Astrocyte of the hippocampus (primary cell): ENCODE results near the gene RGS6.

Experiments
- DNase-seq: peaks from one replicate; pipeline ENCODE4 v3.0.0; 2011; ENCODE audit warnings: low read depth, low spot score

Gene RGS6

DNA sequence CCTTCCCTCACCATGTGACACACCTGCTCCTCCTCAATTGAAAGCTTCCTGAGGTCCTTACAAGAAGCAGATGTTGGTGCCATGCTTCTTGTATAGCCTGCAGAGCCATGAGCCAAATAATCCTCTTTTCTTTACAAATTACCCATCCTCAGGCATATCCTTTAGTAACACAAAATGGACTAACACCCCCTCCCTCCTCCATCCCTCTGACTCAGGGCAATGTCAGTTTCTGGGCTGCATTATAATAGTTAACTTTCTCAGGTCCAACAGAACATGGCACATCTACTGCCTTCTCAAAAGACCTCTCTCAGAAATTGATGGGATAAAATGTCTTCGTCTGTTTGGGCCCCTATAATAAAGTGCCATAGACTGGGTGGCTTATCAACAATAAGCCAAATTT lies 674.6 kb downstream of the RGS6 start:
- no peak for DNase-seq

GRCh38 chr14:72607386-72608130 lies 675.3 kb downstream of the RGS6 start:
- peak; percentile 57 for DNase-seq

DNA sequence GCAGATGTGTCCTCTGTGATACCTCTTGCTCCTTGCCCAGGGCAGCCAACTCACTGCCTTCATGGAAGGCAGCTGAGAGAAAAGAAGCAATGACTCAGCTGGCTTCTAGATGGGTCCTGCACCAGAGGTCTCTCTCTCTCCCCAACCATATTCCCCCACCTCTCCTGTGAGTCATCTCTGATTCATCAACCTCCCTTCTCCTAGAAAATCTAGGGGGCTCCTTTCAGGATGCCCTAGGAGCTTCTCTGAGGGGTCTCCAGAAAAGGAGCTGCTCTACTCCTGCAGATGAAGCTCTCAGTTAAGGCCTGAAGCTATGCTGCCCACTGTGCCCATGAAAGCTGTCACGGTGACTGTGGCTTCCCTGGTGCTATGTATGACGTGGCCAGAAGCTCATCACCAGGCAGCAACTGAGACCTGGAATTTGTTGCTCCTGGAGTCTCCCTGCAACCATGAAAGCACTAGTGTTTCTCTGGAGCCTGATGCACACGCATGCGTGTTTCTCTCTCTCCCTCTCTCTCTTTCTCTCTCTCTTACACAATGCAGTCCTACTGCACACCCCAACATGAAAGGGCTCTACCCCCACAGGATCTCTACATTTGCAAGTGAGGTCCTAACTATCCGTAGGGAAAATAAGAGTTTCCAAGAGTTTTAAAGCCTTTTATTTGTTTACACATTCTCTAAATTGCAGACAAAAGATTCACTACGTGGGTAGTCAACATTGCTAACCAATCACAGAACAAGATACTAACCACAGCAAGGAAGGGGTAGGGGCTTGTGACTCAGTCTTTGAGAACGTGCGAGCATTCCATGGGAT lies 676.4 kb downstream of the RGS6 start:
- peak; percentile 92 for DNase-seq

- DNase-seq = no peak
These were observed 677.1 kb downstream of the RGS6 start for GRCh38 chr14:72609205-72609916.

DNA sequence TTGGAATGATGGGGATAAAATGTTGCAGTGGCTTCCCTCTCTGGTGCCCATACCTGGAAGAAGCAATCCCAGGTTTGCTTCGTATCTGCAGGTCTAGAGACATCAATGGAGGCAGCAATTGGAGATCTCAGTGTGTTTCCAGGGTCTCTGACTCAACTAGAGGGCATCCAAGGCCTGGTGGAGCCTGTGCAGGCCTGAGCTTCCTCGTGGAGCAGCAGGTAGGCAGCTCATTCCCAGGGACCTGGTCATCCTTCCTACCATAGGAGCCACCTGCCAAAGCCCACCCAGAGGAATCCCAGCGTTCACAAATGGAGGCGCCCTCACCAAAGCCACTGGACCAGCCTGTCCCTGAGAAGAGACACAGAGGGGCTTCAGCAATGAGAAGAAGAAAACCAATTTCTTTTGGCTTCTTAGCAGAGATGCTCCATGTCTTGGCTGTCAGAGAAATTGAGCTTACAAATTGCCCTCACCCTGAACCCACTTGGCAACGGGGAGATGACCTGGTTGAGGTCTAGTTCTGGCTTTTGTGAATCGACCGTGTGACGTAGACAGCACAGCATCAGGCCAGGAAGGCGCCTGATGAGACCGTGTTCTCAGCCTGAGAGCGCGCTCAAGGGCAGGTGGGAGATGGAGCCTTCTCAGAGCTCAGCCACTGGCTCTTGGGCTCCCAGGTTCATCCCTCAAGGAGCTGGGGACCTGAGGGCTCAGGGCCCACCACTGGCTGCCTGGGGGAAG lies 678.0 kb downstream of the RGS6 start:
- no peak for DNase-seq

DNA sequence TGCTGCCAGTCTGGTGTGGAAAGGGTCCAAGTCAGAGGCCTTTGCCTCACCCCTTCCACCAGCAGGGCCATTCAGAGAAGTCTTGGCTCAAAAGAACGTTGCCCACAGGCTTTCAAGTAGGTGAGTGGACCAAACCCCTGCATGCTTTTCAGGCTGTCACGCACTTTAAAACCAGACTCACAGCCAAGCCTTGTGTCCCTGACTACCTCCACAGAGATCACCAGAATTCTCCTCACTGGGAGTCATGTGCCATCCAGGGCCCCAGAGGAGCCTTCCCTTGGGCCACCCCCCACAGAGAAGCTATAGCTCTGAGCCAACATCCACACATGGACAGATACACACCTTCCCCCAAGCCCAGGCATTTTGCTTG lies 678.6 kb downstream of the RGS6 start:
- peak; percentile 70 for DNase-seq

DNA sequence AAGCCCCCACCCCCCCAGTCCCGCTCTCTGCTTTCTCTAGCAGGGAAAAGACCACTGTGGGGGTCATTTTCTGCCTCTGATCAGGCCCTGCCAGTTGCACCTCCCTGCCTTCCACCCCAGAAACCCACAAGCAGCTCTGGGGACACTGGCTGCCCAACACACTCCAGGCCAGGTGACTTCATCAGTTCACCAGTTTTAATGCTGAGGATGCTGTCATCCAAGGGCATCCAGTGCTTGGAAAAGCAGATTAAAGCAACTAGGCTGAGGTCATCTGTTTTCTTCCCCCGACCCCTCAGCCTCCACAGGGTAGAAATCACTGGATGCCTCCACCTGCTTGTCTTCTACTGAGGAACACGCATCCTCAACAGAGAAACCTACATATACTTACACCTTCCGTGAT lies 679.3 kb downstream of the RGS6 start:
- no peak for DNase-seq

GRCh38 chr14:72612041-72612440 lies 679.8 kb downstream of the RGS6 start:
- DNase-seq = no peak

DNA sequence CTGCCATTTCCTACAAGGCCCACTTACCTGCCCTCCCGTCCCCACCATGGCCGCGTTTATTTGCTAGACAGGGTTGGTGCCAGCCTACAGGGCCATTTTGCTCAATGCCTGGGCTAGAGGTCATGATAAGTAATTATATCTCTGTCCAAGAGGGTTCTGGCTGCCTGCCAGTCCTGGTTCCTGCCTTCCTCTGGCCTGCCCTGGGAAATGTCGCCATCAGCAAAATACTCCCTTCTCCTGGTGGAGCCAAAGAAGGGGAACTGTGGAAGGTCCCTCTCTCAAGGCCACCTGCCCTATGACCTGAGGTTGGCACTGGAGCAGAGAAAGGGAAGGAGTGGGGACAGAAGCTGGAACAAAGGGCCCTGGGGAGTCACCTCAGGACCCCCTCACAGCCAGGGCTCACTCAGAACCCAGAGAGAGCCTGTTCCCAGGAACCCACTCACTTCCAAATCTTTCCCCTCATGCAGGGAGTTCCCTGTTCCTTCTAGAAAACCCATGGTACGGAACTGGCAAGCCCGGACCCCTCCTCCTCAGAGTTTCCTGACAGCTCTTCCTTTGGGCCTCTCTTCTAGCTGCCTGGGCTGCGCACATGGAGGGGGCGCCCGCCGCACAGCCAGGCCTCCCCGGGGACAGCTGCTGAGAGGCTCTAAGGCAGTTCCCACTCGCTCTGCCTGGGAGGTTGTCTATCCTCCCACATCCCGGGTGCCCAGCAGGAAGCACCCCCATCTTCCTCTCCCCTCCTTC lies 681.2 kb downstream of the RGS6 start:
- peak; percentile 32 for DNase-seq

DNA sequence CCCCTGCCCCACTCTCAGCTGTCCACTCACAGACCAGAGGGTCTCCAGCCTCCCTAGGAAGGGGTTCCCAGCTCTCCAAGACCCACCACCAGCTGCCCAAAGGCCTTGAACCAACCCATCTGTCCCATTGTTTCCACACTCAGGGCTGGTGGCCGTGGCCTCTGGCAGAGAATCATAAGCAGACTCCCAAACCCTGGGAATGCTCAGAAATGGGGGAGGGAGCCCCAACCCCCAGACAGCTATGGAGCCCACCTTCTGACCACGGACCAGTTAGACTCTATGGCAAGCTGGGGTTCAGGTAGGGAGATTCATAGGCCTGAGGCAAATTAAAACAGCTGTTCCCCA lies 681.7 kb downstream of the RGS6 start:
- DNase-seq = no peak

DNA sequence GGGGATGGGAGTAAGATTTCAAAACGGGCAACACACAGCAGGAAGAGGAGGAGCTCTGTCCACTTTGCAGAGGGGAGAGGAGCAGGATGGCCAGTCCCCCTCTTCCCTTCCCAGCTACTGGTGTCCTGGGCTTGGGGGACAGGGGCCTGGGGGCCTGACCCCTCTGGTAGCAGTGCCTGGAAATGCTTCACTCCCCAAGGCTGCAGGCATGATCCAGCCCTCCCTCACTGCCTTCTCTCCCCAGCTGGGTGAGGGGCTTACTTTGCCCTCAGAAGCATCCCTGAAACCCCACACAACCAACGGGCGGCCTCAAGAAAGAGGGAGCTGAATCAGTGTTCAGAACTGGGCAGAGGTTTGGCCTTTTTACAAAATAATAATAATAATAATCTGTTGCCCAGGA lies 682.1 kb downstream of the RGS6 start:
- DNase-seq = no peak

DNA sequence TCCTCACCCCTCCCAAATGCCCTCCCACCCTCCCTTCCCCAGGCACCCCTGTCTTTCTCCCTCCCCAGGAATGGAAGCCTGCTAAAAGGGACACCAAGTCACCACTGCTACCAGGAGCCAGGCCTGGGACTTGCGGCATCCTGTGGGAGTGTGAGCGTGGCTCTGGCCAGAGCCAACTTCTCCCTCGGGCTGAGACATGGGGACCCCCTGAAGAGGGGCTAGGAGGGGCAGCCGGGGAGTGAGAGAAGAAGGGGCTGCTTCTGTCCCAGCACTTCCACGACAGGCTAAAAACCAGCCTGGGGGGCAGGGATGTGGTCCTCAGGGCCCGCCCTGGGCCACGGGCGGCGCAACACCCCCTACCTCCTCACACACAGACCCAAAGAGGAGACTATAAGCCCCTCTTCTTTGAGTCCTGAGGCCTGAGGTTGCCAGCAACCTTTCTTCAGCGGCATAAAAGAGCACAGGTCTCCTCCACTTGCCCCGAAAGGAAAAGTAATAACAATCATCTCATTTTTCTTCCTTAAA lies 682.7 kb downstream of the RGS6 start:
- no peak for DNase-seq

DNA sequence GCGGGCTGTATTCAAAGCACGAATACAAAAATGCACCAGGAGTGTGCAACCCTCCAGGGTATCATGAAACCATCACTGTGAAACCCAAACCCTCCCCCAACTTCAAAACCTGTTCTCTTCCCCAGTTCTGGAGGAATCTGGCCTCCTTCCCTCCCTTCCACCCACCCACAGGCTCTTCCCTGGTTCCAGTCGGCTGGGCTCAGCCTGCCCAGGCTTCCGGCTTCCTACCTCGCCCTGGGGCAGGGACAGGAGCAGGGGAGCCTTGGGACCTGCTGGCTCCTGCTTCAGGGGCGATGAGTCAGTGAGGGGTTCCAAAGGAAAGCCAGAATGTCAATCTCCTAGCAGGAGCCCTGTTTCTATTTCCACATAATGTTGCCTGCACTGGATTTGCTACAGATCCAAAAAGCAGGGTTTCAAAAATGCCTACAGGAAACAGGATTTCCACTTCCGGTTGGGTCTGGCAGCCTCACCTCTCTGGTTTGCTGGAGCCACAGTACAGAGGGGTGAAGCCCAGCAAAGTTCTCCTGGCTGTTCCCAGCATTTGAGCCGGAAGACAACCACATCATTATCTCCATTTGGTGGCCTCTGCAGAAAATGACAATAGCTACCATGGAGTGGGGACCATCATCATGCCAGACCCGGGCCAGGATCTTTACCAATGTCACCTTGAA lies 683.4 kb downstream of the RGS6 start:
- DNase-seq = peak; percentile 76
